Measurements from ENCODE around the gene ARL5C.

ARL5C gene

DNA sequence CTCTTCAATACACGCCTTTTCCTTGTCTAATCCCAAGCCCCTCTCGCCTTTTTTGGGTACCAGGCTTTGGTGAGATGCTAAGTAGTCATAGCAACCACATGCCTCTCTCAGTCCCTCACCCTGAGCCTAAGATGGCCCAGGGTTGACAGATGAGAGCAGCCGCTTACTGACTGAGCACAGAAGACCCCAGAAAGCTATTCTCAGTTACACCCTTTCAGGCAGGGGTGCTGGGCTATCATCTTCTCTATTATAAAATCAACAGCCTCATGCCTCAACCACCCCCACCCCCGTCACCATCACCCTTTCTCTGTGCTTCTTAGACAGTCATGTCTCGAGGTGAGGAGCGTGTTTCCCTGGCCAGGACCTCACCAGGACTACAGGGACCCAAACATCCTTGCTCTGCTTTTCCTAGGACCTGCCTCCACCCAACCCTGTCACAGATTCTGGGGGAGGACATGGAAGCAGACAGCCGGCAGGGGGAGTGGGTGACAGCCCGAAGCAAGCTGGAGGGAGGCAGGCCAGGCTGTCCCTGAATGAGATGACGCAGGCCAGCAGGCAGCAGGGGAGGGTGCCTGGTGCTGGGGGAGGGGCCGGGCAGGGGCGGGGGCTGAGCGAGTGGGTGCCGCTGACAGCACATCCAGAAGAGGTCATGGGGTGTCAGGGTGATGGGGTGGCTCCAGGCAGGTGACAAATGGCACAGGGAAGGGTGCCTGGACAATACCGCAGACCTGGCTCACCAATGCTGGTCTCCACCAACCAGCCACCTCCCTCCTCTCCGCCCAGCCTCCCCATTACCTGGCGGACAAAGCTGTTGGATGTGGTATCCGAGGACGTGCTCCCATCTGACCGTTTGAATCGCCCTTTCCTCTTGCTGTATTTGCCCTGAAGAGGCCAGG lies 28.4 kb upstream of the ARL5C start:
- TF ChIP-seq, protein P1, sequence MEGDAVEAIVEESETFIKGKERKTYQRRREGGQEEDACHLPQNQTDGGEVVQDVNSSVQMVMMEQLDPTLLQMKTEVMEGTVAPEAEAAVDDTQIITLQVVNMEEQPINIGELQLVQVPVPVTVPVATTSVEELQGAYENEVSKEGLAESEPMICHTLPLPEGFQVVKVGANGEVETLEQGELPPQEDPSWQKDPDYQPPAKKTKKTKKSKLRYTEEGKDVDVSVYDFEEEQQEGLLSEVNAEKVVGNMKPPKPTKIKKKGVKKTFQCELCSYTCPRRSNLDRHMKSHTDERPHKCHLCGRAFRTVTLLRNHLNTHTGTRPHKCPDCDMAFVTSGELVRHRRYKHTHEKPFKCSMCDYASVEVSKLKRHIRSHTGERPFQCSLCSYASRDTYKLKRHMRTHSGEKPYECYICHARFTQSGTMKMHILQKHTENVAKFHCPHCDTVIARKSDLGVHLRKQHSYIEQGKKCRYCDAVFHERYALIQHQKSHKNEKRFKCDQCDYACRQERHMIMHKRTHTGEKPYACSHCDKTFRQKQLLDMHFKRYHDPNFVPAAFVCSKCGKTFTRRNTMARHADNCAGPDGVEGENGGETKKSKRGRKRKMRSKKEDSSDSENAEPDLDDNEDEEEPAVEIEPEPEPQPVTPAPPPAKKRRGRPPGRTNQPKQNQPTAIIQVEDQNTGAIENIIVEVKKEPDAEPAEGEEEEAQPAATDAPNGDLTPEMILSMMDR (IDR thresholded peaks at IDR 0.05; ENCODE audit: insufficient read depth, low read depth, low read length, missing control alignments): peak; percentile 26
- no peak overlapping the region for H3K4me3 ChIP-seq (ENCODE audit: low read length)
- DNase-seq (ENCODE audit: low read depth): no peak

DNA sequence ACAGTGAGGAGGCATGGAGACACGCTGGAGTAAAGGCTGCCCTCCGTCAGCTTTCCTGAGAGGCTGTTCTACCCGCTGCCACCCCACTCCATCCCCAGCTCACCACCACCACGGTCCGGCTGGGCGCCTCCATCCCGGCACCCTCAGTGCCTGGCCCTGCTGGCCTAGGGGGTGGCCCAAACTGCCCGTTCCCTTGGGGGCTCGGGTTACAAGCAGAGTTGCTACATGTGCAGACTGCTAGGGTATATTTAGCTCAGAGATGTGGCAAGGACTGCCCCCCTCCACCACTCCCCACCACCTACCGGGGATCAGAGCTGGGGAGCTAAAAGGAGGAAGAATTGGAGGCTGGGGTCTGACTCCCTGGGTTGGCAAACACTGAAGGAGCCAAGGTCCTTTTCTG lies 27.4 kb upstream of the ARL5C start:
- H3K4me3 ChIP-seq (ENCODE audit: low read length): no peak overlapping the region
- TF ChIP-seq, protein P1 (IDR thresholded peaks at IDR 0.05; ENCODE audit: insufficient read depth, low read depth, low read length, missing control alignments): no peak
- no peak for DNase-seq (ENCODE audit: low read depth)

DNA sequence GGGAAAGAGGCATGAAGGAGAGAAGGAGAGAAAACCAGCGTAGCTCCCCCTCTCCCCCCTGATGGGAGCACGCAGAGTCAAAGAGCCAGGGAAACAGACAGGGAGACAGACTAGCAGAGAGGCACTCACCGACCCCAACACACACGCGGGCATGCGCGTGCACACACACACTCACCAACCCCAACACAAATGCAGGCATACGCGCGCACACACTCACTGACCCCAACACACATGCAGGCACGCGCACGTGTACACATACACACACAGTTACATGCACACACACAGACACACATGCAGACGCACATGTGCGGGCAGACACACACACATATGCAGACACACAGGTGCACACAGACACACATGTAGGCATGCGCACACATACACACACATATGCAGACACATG lies 26.9 kb upstream of the ARL5C start:
- no peak overlapping the region for H3K4me3 ChIP-seq (ENCODE audit: low read length)

DNA sequence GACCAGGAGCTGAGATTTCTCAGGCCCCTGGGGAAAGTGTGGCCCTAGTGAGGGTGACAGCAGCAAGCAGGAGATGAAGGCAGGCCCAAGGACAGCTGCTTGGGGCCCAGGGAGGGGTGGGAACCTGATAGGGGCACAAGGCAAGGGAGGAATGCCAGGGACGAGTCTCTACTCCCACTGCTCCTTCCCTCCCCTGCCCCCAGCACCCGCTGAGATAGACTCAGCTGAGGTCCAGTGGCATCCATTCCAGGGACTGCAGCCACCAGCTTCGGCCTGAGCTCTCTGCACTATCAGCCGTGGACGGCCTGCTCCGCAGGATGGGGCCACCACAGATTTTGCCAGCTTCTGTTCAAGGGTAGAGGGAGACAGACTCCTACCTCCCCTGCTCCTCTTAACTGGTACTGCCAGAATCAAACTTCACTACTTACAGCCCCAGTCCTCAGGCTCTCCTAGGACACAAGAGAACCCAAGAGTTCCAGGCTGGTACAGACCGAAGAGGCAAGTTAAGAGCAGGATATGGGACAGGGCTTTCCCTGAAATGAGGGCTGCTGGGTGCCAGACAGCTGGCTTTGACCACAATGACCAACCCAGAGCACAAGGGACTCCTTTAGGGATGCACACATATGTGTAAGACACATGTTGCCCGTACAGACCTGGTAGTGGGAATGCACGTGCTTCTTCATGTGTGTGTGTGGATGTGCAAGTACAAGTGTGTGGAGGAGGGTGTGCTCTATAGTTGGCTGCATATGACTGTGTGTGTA lies 26.0 kb upstream of the ARL5C start:
- no peak overlapping the region for H3K4me3 ChIP-seq (ENCODE audit: low read length)
- DNase-seq (ENCODE audit: low read depth): no peak
- TF ChIP-seq, protein P1 (IDR thresholded peaks at IDR 0.05; ENCODE audit: insufficient read depth, low read depth, low read length, missing control alignments): no peak

More for the DNA sequence above, 26.9 kb upstream of the ARL5C start:
- DNase-seq (ENCODE audit: low read depth): no peak
- TF ChIP-seq, protein P1 (IDR thresholded peaks at IDR 0.05; ENCODE audit: insufficient read depth, low read depth, low read length, missing control alignments): no peak

DNA sequence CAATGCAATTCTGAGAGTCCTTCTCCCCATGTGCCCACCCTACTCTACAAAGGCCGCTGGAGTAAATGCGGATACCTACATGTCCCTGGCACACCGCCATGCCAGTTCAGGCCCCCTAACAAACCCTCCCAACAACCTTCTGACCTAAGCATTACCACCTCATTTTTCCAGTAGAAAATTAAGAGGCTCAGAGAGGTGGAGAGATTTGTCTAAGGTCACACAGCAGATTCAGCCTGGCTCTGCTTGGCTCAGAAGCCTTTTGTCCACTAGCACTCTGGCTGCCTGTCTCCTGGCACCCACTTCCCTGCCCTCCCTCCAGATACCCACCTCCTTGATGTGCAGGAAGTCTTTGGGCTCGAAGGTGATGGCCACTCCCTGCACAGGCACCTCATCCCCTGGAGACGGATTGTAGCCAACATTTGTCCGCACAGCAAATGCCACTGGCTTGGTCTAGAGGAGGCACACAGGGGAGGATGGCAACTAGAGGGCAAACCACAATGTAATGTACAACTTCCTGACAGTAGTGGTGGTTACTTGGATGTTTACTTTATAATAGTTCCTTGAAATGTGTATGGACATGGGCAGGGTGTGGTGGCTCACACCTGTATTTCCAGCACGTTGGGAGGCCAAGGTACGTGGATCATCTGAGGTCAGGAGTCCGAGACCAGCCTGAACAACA lies 21.3 kb upstream of the ARL5C start:
- no peak overlapping the region for H3K4me3 ChIP-seq (ENCODE audit: low read length)
- DNase-seq (ENCODE audit: low read depth): no peak
- TF ChIP-seq, protein P1 (IDR thresholded peaks at IDR 0.05; ENCODE audit: insufficient read depth, low read depth, low read length, missing control alignments): no peak

DNA sequence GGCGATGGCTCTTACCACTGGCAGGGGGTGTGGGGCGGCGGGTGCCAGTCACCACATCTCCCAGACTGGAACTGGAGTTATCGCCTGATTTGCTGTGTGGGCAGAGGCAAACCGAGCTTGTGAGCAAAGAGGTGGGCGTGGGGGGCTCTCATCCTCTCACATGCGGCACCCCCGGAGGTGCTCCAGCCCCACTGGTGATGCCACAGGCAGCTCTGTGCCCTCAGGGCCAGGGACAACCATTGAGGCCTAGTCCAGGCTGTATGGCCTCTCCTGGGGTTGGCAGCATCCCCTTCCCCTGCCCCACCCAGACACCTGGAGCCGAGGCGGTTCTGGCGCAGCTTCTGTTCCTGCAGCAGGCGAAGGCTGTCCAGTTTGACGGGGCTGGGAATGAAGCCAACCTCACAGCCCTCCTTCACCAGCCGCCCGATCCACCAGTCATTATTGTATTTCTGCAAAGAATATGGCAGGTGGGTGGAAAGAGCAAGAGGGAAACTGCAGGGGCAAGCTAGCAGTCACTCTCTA lies 20.6 kb upstream of the ARL5C start:
- TF ChIP-seq, protein P1 (IDR thresholded peaks at IDR 0.05; ENCODE audit: insufficient read depth, low read depth, low read length, missing control alignments): no peak
- no peak for DNase-seq (ENCODE audit: low read depth)
- H3K4me3 ChIP-seq (ENCODE audit: low read length): no peak overlapping the region
